Lower leg skin (tissue), 3 donors: ENCODE data around the gene CDH23.

Source experiments
- CTCF ChIP-seq, 3 donors: fragments of 450-650 bp; IDR thresholded peaks; one replicate each; pipeline ENCODE4 v1.5.1; 2016; ENCODE audit warnings: antibody characterized with exemption in 3 of 3, mild to moderate bottlenecking in 3 of 3, moderate library complexity in 2 of 3
- POLR2A ChIP-seq, 2 donors: fragments of 450-650 bp; IDR thresholded peaks; one replicate each; pipeline ENCODE4 v1.6.1; 2016 to 2017; ENCODE audit warnings: antibody characterized with exemption in 2 of 2, mild to moderate bottlenecking in 1 of 2, moderate library complexity in 1 of 2

- no peak for TF ChIP-seq CTCF (IDR thresholded peaks at IDR 0.05)
- no peak for TF ChIP-seq POLR2A (IDR thresholded peaks at IDR 0.05)
These were observed 385.6 kb downstream of the CDH23 start for GRCh38 chr10:71782221-71782916.
